Small intestine (tissue), 16 donors: Measurements from ENCODE around the gene FLG2. TPM values are rescaled to one million over a fixed set of nuclear protein-coding genes. Genes with fewer than 3 reads are reported as not detected.

Experiments
- DNase-seq, 2 donors: peaks; one replicate each; pipeline versions ENCODE4 v3.0.0 to v3.0.0-alpha.2; 2013
- FAIRE-seq: peaks from 2 replicates; lab custom pipeline; 2012; peaks lifted over from hg19 to GRCh38; lab: Jason Lieb, UNC
- H3K27ac ChIP-seq, 3 donors: one replicate each; pipeline ENCODE4 v1.5.1; 2013; ENCODE audit warnings: low read length in 2 of 3, mild to moderate bottlenecking in 2 of 3, control low read depth in 1 of 3, inconsistent platforms in 1 of 3, low read depth in 1 of 3, moderate library complexity in 1 of 3
- H3K27me3 ChIP-seq, 3 donors: one replicate each; pipeline ENCODE4 v1.6.1; 2013; ENCODE audit warnings: low read length in 3 of 3, inconsistent platforms in 1 of 3; ENCODE audit not compliant: control insufficient read depth in 3 of 3, insufficient read depth in 3 of 3
- H3K36me3 ChIP-seq, 3 donors: one replicate each; pipeline ENCODE4 v1.6.1; 2013; ENCODE audit warnings: low read length in 3 of 3, inconsistent platforms in 1 of 3, low read depth in 1 of 3, mild to moderate bottlenecking in 1 of 3, moderate library complexity in 1 of 3; ENCODE audit not compliant: control insufficient read depth in 3 of 3, insufficient read depth in 2 of 3
- H3K4me1 ChIP-seq, 3 donors: one replicate each; pipeline ENCODE4 v1.6.1; 2013; ENCODE audit warnings: low read length in 2 of 3, inconsistent platforms in 1 of 3, low read depth in 1 of 3, mild to moderate bottlenecking in 1 of 3, moderate library complexity in 1 of 3; ENCODE audit not compliant: control insufficient read depth in 3 of 3, insufficient read depth in 2 of 3
- H3K4me3 ChIP-seq, 3 donors: one replicate each; pipeline ENCODE4 v1.5.1; 2013; ENCODE audit warnings: low read length in 3 of 3, control low read depth in 1 of 3, inconsistent platforms in 1 of 3, low read depth in 1 of 3, mild to moderate bottlenecking in 1 of 3, moderate library complexity in 1 of 3
- H3K9me3 ChIP-seq, 2 donors: one replicate each; pipeline ENCODE4 v1.6.1; 2013; ENCODE audit warnings: low read depth in 1 of 2, low read length in 1 of 2; ENCODE audit not compliant: control insufficient read depth in 2 of 2, insufficient read depth in 1 of 2
- WGBS, 3 donors: extraction: QIAGEN DNeasy Blood & Tissue Kit; methylation state at CpG; one replicate each; pipeline ENCODE4 v1.1.7; 2013; 5-methylcytosine and 5-hydroxymethylcytosine counted together
- long read RNA-seq, 10 donors: transcript quantifications; one replicate each; lab custom pipeline, GENCODE V29; 2026
- polyA plus RNA-seq, 4 donors: library from polyadenylated mRNA; stranded (reverse) in 3 of 4; unstranded in 1 of 4; fragments of 200-250 nt in 3 of 4; fragments of 120-200 nt in 1 of 4; gene quantifications; one replicate each; pipeline versions ENCODE4 v1.2.1 to v1.2.3, GENCODE V29; 2013
- donor health status: healthy with polysubstance abuse.
- donor health status: control.
- donor health status: control.
- donor health status: Bipolar disorder and iron deficiency.
- donor health status: healthy.

The FLG2 gene
- under 1 TPM in 1 of 4 donors, not detected in 3; 0.04 TPM for polyA plus RNA-seq
- long read RNA-seq, donor 1 = 0 reads
- long read RNA-seq, donor 2 = 0 reads
- long read RNA-seq, donor 3 = 0 reads
- long read RNA-seq, donor 4 = 0 reads
- long read RNA-seq, donor 5 = 0 reads
- long read RNA-seq, donor 6 = 0 reads
- long read RNA-seq, donor 7 = 0 reads
- long read RNA-seq, donor 8 = 0 reads
- long read RNA-seq, donor 9 = 0 reads
- long read RNA-seq, donor 10 = 0 reads

GRCh38 chr1:152359906-152360305 is at the start of gene FLG2:
TSS of gene FLG2 (minus strand) at chr1:152360006. CDS start at chr1:152358884, 1,122 bp downstream.
- H3K4me1 ChIP-seq = no peaks in the 10 kb centered on the region
- WGBS, 3 donors = 32 to 72% (median 50%) methylated on average over 2 of the region's 2 CpGs
- H3K36me3 ChIP-seq = no peaks in the 10 kb centered on the region
- H3K4me3 ChIP-seq = no peak within 1 kb of the TSS
- no peaks in the 10 kb centered on the region for H3K27me3 ChIP-seq
- FAIRE-seq (no peak), DNase-seq (no peak)
- no peak within 1 kb of the TSS for H3K27ac ChIP-seq
- no peaks in the 10 kb centered on the region for H3K9me3 ChIP-seq

GRCh38 chr1:152408664-152409063 is 48.9 kb upstream of the FLG2 start:
- FAIRE-seq = no peak
- WGBS, 3 donors = 85 to 88% (median 88%) methylated on average over 4 of the region's 4 CpGs
- Histone ChIP-seq H3K4me3 (no peak overlapping the region), H3K9me3 (no peaks in the 10 kb centered on the region), H3K4me1 (no peaks in the 10 kb centered on the region), H3K27ac (no peak overlapping the region), H3K27me3 (no peaks in the 10 kb centered on the region), H3K36me3 (no peaks in the 10 kb centered on the region)
- DNase-seq = no peak

- Histone ChIP-seq H3K4me3 (no peak overlapping the region), H3K27me3 (peaks cover 0 to 1% (median 0%) of the 10 kb centered on the region in 3 donors), H3K36me3 (no peaks in the 10 kb centered on the region), H3K9me3 (no peaks in the 10 kb centered on the region), H3K4me1 (no peaks in the 10 kb centered on the region), H3K27ac (no peak overlapping the region)
- FAIRE-seq (no peak), DNase-seq (peak; percentile 20)
- WGBS, 3 donors = 31 to 46% (median 32%) methylated on average over 8 of the region's 8 CpGs
Observed at GRCh38 chr1:152398812-152399698, 39.2 kb upstream of the FLG2 start.

- 68 to 79% (median 77%) methylated on average over 5 of the region's 5 CpGs for WGBS, 3 donors
- Histone ChIP-seq H3K27me3 (peaks cover 0 to 1% (median 0%) of the 10 kb centered on the region in 3 donors), H3K4me3 (no peak overlapping the region), H3K27ac (no peak overlapping the region), H3K4me1 (no peaks in the 10 kb centered on the region), H3K36me3 (no peaks in the 10 kb centered on the region), H3K9me3 (no peaks in the 10 kb centered on the region)
- DNase-seq (no peak), FAIRE-seq (no peak)
Observed at GRCh38 chr1:152397474-152397873, 37.7 kb upstream of the FLG2 start.

- 34 to 54% (median 47%) methylated on average over 1 of the region's 1 CpG for WGBS, 3 donors
- no peak overlapping the region for H3K27ac ChIP-seq
- no peaks in the 10 kb centered on the region for H3K4me1 ChIP-seq
- H3K9me3 ChIP-seq = no peaks in the 10 kb centered on the region
- peaks cover 0 to 1% (median 0%) of the 10 kb centered on the region in 3 donors for H3K27me3 ChIP-seq
- H3K36me3 ChIP-seq = no peaks in the 10 kb centered on the region
- no peak for DNase-seq
- no peak for FAIRE-seq
- no peak overlapping the region for H3K4me3 ChIP-seq
Observed at GRCh38 chr1:152394151-152394550, 34.3 kb upstream of the FLG2 start.

GRCh38 chr1:152392909-152393308 is 33.1 kb upstream of the FLG2 start:
- Histone ChIP-seq H3K27ac (no peak overlapping the region), H3K36me3 (no peaks in the 10 kb centered on the region), H3K4me3 (no peak overlapping the region), H3K27me3 (peaks cover 0 to 1% (median 0%) of the 10 kb centered on the region in 3 donors), H3K9me3 (no peaks in the 10 kb centered on the region), H3K4me1 (no peaks in the 10 kb centered on the region)
- DNase-seq (peak in 1 of 2 donors; percentile 5), FAIRE-seq (no peak)
- 9 to 35% (median 16%) methylated on average over 2 of the region's 2 CpGs for WGBS, 3 donors

DNA sequence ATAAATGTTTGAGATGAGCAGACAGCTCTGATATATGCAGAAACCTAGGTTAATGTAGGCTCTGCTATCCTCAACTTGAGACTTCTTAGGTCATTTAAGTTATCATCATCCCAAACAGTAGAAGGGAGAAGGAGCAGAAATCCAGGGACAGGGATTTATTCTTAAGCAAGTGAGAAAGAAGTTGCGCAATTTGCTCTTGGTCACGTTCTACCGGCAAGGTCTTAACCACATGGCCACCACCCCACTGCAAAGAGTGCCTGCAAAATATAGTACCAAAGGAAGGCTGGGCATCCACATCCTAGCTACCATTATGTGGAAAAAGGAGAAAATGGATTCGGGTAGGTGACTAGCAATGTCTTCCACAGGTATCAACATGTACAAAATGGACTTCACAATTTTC is 29.1 kb upstream of the FLG2 start:
- H3K27ac ChIP-seq = no peak overlapping the region
- H3K4me3 ChIP-seq = no peak overlapping the region
- no peak for FAIRE-seq
- WGBS, 3 donors = 61 to 80% (median 69%) methylated on average over 4 of the region's 4 CpGs
- H3K4me1 ChIP-seq = no peaks in the 10 kb centered on the region
- no peaks in the 10 kb centered on the region for H3K27me3 ChIP-seq
- DNase-seq = no peak
- H3K36me3 ChIP-seq = no peaks in the 10 kb centered on the region
- no peaks in the 10 kb centered on the region for H3K9me3 ChIP-seq

- FAIRE-seq = no peak
- WGBS, 3 donors = 88 to 92% (median 92%) methylated on average over 2 of the region's 2 CpGs
- DNase-seq = no peak
Observed at GRCh38 chr1:152386940-152387339, 27.1 kb upstream of the FLG2 start.

More at GRCh38 chr1:152386940-152387339, 27.1 kb upstream of the FLG2 start:
- no peaks in the 10 kb centered on the region for H3K36me3 ChIP-seq
- H3K27me3 ChIP-seq = no peaks in the 10 kb centered on the region
- no peak overlapping the region for H3K4me3 ChIP-seq
- H3K9me3 ChIP-seq = no peaks in the 10 kb centered on the region
- H3K4me1 ChIP-seq = no peaks in the 10 kb centered on the region
- no peak overlapping the region for H3K27ac ChIP-seq
